PFSK-1 (cell line): ENCODE results near the gene NMD3. TPM values are rescaled to one million over a fixed set of nuclear protein-coding genes. Genes with fewer than 3 reads are reported as not detected.
A peak's percentile ranks its signal among the peaks of the same experiment; 100 is the strongest.

Experiments
- FOXP2 ChIP-seq: optimal IDR thresholded peaks from 2 replicates; pipeline ENCODE3; 2011; ENCODE audit warnings: borderline replicate concordance, control low read depth, inconsistent platforms; ENCODE audit not compliant: insufficient read depth; ENCODE audit errors: extremely low read length, extremely low read depth
- POLR2AphosphoS5 ChIP-seq: IDR thresholded peaks from 2 replicates; pipeline ENCODE4 v1.6.1; 2012; ENCODE audit warnings: low read depth, mild to moderate bottlenecking, control low read depth, low read length, moderate library complexity
- REST ChIP-seq, 2 experiments: IDR thresholded peaks; 2 replicates each; pipeline versions ENCODE4 v1.6.1 to v1.8.0; 2011 to 2012; ENCODE audit warnings: low read depth in 2 of 2, low read length in 2 of 2, control low read depth in 1 of 2, inconsistent platforms in 1 of 2, mild to moderate bottlenecking in 1 of 2, moderate library complexity in 1 of 2; ENCODE audit not compliant: insufficient read depth in 1 of 2
- SIN3A ChIP-seq: IDR thresholded peaks from 2 replicates; pipeline ENCODE4 v1.6.1; 2012; ENCODE audit warnings: mild to moderate bottlenecking, low read length, moderate library complexity, borderline replicate concordance; ENCODE audit not compliant: insufficient read depth
- TAF1 ChIP-seq: IDR thresholded peaks from 2 replicates; pipeline ENCODE4 v1.6.1; 2012; ENCODE audit warnings: low read length, control low read depth, borderline replicate concordance; ENCODE audit not compliant: insufficient read depth
- polyA plus RNA-seq: library from polyadenylated mRNA; unstranded; fragments of >200 nt; gene quantifications from one replicate; pipeline ENCODE4 v1.2.1, GENCODE V29; 2012; ENCODE audit warnings: low read depth, missing spikeins; ENCODE audit not compliant: insufficient read length

NMD3 gene
- polyA plus RNA-seq = 25.3 TPM

- TF ChIP-seq TAF1 = peak; percentile 88; the same call in 1 of the 2 replicates
- TF ChIP-seq REST (IDR thresholded peaks at IDR 0.05; ENCODE audit: insufficient read depth in 1 of 2, low read depth in 2 of 2, low read length in 2 of 2) = peak in 1 of 2 experiments; percentile 26; a peak in 1 of 4 replicates
- TF ChIP-seq SIN3A = peak; percentile 73; the same call in 1 of the 2 replicates
- peak; percentile 40 for TF ChIP-seq FOXP2
- peak; percentile 94 for TF ChIP-seq POLR2AphosphoS5
These were observed at the start of gene NMD3 for GRCh38 chr3:161220850-161221753. NMD3 (plus strand) TSS chr3:161221311; CDS start chr3:161222014, 703 bp downstream.

- no peak for TF ChIP-seq REST (IDR thresholded peaks at IDR 0.05; ENCODE audit: insufficient read depth in 1 of 2, low read depth in 2 of 2, low read length in 2 of 2)
- TF ChIP-seq TAF1 = no peak
- no peak for TF ChIP-seq SIN3A
- TF ChIP-seq FOXP2 = no peak
- no peak for TF ChIP-seq POLR2AphosphoS5
These were observed 49.2 kb upstream of the NMD3 start for GRCh38 chr3:161171639-161172552.

- TF ChIP-seq SIN3A = no peak
- no peak for TF ChIP-seq POLR2AphosphoS5
- no peak for TF ChIP-seq FOXP2
- TF ChIP-seq TAF1 = no peak
- no peak for TF ChIP-seq REST (IDR thresholded peaks at IDR 0.05; ENCODE audit: insufficient read depth in 1 of 2, low read depth in 2 of 2, low read length in 2 of 2)
These were observed 45.6 kb upstream of the NMD3 start for GRCh38 chr3:161175506-161175905.

GRCh38 chr3:161177991-161178390 is 43.1 kb upstream of the NMD3 start:
- TF ChIP-seq FOXP2 (no peak), TAF1 (no peak), SIN3A (no peak), POLR2AphosphoS5 (no peak), REST (IDR thresholded peaks at IDR 0.05; ENCODE audit: insufficient read depth in 1 of 2, low read depth in 2 of 2, low read length in 2 of 2) (no peak)
